ENCODE results near the gene ALMS1. TPM values are rescaled to one million over a fixed set of nuclear protein-coding genes. Genes with fewer than 3 reads are reported as not detected.

Gene ALMS1
- total RNA-seq, 4 donors from 2014 or later, result 38.0 to 57.3 (median 49.8) TPM

- WGBS, 2 donors, result 67 to 74% methylated on average over 2 of the region's 2 CpGs
- Histone ChIP-seq H3K27ac (no peak overlapping the region), H3K4me3 (no peak overlapping the region), H3K36me3 (no peaks in the 10 kb centered on the region), H3K9me3 (peaks cover 0 to under 1% (median 0%) of the 10 kb centered on the region in 4 donors), H3K27me3 (no peaks in the 10 kb centered on the region), H3K4me1 (no peaks in the 10 kb centered on the region)
- TF ChIP-seq CTCF (IDR thresholded peaks at IDR 0.05), result no peak
- no peak for TF ChIP-seq EP300 (IDR thresholded peaks at IDR 0.05)
- no peak for TF ChIP-seq POLR2A (IDR thresholded peaks at IDR 0.05)
- DNase-seq (ENCODE audit: low spot score in 2 of 2), result no peak
Measured at GRCh38 chr2:73654175-73654574, 268.5 kb downstream of the ALMS1 start.

Other genes starting within 250 kb of the ALMS1 start
- gene NOTO, start 183.3 kb upstream of the ALMS1 start, total RNA-seq, result not detected
- 10 to 100 TPM; 13.8 to 32.4 (median 18.7) TPM for gene SMYD5, start 171.6 kb upstream of the ALMS1 start, total RNA-seq
- 10 to 100 TPM; 14.4 to 31.5 (median 21.5) TPM for gene PRADC1, start 152.6 kb upstream of the ALMS1 start, total RNA-seq
- gene CCT7, start 151.5 kb upstream of the ALMS1 start, total RNA-seq, result 100 to 1,000 TPM; 194 to 245 (median 212) TPM
- gene FBXO41, start 101.4 kb upstream of the ALMS1 start, total RNA-seq, result 10 to 100 TPM in 1 of 4 donors, 1 to 10 TPM in 2, under 1 TPM in 1; 0.84 to 13.9 (median 4.4) TPM
- not detected for gene EGR4, start 92.3 kb upstream of the ALMS1 start, total RNA-seq